CD14-positive monocyte (primary cell): Measurements from ENCODE around the gene COMMD1. TPM values are rescaled to one million over a fixed set of nuclear protein-coding genes. Genes with fewer than 3 reads are reported as not detected.

Source experiments
- DNase-seq, 3 donors: peaks; one replicate each; pipeline ENCODE4 v3.0.0-alpha.2; 2011 to 2022
- H2AFZ ChIP-seq: 2 replicates; pipeline ENCODE4 v1.6.0; 2012; ENCODE audit warnings: mild to moderate bottlenecking, low read depth, low read length, inconsistent platforms; ENCODE audit not compliant: insufficient read depth, poor library complexity, severe bottlenecking
- H3K27ac ChIP-seq, 2 donors: 1 replicate in 1 of 2; 2 replicates in 1 of 2; pipeline ENCODE4 v1.5.1; 2012 to 2013; ENCODE audit warnings: low read length in 2 of 2, control low read depth in 1 of 2, inconsistent platforms in 1 of 2, low read depth in 1 of 2, mild to moderate bottlenecking in 1 of 2
- H3K27me3 ChIP-seq, 2 donors: one replicate each; pipeline versions ENCODE4 v1.6.0 to v1.6.1; 2011 to 2013; ENCODE audit warnings: low read length in 2 of 2; ENCODE audit not compliant: control insufficient read depth in 2 of 2, insufficient read depth in 2 of 2
- H3K36me3 ChIP-seq, 2 donors: replicated peaks in 1 of 2; 1 replicate in 1 of 2; 2 replicates in 1 of 2; pipeline versions ENCODE4 v1.5.1 to v1.6.1; 2012 to 2013; ENCODE audit warnings: low read length in 2 of 2, control low read depth in 1 of 2, inconsistent platforms in 1 of 2, mild to moderate bottlenecking in 1 of 2; ENCODE audit not compliant: insufficient read depth in 2 of 2, control insufficient read depth in 1 of 2
- H3K4me1 ChIP-seq, 2 donors: 1 replicate in 1 of 2; 2 replicates in 1 of 2; pipeline versions ENCODE4 v1.5.1 to v1.6.1; 2012 to 2013; ENCODE audit warnings: low read length in 2 of 2, control low read depth in 1 of 2, inconsistent platforms in 1 of 2, mild to moderate bottlenecking in 1 of 2, moderate library complexity in 1 of 2; ENCODE audit not compliant: insufficient read depth in 2 of 2, control insufficient read depth in 1 of 2
- H3K4me2 ChIP-seq: replicated peaks from 2 replicates; pipeline ENCODE3; 2012; ENCODE audit warnings: low read length, moderate library complexity, mild to moderate bottlenecking; ENCODE audit not compliant: poor library complexity, severe bottlenecking; ENCODE audit errors: extremely low read depth
- H3K4me3 ChIP-seq, 3 experiments: fragments of 200-600 bp in 1 of 3; sonication (generic) in 1 of 3; replicated peaks in 1 of 3; 1 replicate in 2 of 3; 2 replicates in 1 of 3; pipeline ENCODE4 v1.5.1; 2011 to 2013; ENCODE audit warnings: low read length in 3 of 3, mild to moderate bottlenecking in 3 of 3, control low read depth in 2 of 3, low read depth in 2 of 3, inconsistent platforms in 1 of 3, moderate library complexity in 1 of 3
- H3K79me2 ChIP-seq: 2 replicates; pipeline ENCODE4 v1.6.0; 2012; ENCODE audit warnings: mild to moderate bottlenecking, control low read depth, inconsistent platforms, low read length, moderate library complexity; ENCODE audit not compliant: insufficient read depth
- H3K9ac ChIP-seq: 2 replicates; pipeline ENCODE4 v1.6.0; 2017; ENCODE audit warnings: low read length, mild to moderate bottlenecking; ENCODE audit not compliant: insufficient read depth, poor library complexity, severe bottlenecking
- H3K9me3 ChIP-seq, 2 donors: replicated peaks in 1 of 2; 1 replicate in 1 of 2; 2 replicates in 1 of 2; pipeline versions ENCODE4 v1.5.1 to v1.6.1; 2012 to 2013; ENCODE audit warnings: low read length in 2 of 2, control low read depth in 1 of 2; ENCODE audit not compliant: control insufficient read depth in 1 of 2, insufficient read depth in 1 of 2
- H4K20me1 ChIP-seq: 2 replicates; pipeline ENCODE4 v1.6.0; 2012; ENCODE audit warnings: mild to moderate bottlenecking, low read length, control low read depth, moderate library complexity; ENCODE audit not compliant: insufficient read depth
- H3K27ac Mint-ChIP-seq, 7 donors: one replicate each; pipeline ENCODE4 v1.8.0; 2020; ENCODE audit warnings: mild to moderate bottlenecking in 7 of 7, mixed read lengths in 7 of 7, moderate library complexity in 6 of 7, inconsistent platforms in 2 of 7
- H3K27me3 Mint-ChIP-seq, 3 donors: one replicate each; pipeline ENCODE4 v1.8.0; 2021 to 2022; ENCODE audit warnings: low read depth in 3 of 3, mild to moderate bottlenecking in 3 of 3, mixed read lengths in 3 of 3, moderate library complexity in 3 of 3, inconsistent platforms in 1 of 3
- H3K36me3 Mint-ChIP-seq, 2 donors: one replicate each; pipeline ENCODE4 v1.8.0; 2020; ENCODE audit warnings: mixed read lengths in 2 of 2, inconsistent platforms in 1 of 2, mild to moderate bottlenecking in 1 of 2
- H3K4me1 Mint-ChIP-seq: one replicate; pipeline ENCODE4 v1.8.0; 2020; ENCODE audit warnings: mild to moderate bottlenecking, mixed read lengths
- H3K4me3 Mint-ChIP-seq, 2 donors: one replicate each; pipeline ENCODE4 v1.8.0; 2020; ENCODE audit warnings: mild to moderate bottlenecking in 2 of 2, mixed read lengths in 2 of 2, moderate library complexity in 1 of 2
- H3K9me3 Mint-ChIP-seq, 7 donors: one replicate each; pipeline ENCODE4 v1.8.0; 2020 to 2022; ENCODE audit warnings: mixed read lengths in 7 of 7, mild to moderate bottlenecking in 6 of 7, moderate library complexity in 6 of 7, inconsistent platforms in 2 of 7
- CTCF ChIP-seq: fragments of 200-600 bp; IDR thresholded peaks from one replicate; pipeline ENCODE4 v1.8.0; 2022; ENCODE audit warnings: antibody characterized with exemption, mild to moderate bottlenecking
- WGBS: methylation state at CpG from one replicate; pipeline ENCODE4 v1.1.5; 2013; ENCODE audit warnings: missing lambda C conversion rate; ENCODE audit not compliant: insufficient coverage; 5-methylcytosine and 5-hydroxymethylcytosine counted together
- intact Hi-C, 2 donors: fragments of 100-400 bp; cut with micrococcal nuclease; formaldehyde crosslinking; loops; one replicate each; pipeline versions ENCODE4 v1.15.0 to v1.15.1; 2023
- polyA plus RNA-seq, 3 donors: library from polyadenylated mRNA; depleted of rRNA in 1 of 3; unstranded in 2 of 3; stranded (reverse) in 1 of 3; fragments of 300-500 nt in 2 of 3; fragments of >200 nt in 1 of 3; fragmentation: Illumina TruSeq in 2 of 3; gene quantifications; 1 replicate in 2 of 3; 2 replicates in 1 of 3; pipeline ENCODE4 v1.2.3, GENCODE V29; 2012 to 2021

The COMMD1 gene
- polyA plus RNA-seq, 3 donors: 25.2 to 82.1 (median 70.7) TPM

GRCh38 chr2:61882850-61883249 is 22.6 kb upstream of the COMMD1 start:
- DNase-seq: no peak
- WGBS: 100% methylated on average over 1 of the region's 5 CpGs
- H3K9ac ChIP-seq: no peak overlapping the region
- peaks cover 65 to 84% of the 10 kb centered on the region in 2 donors for H3K36me3 ChIP-seq
- peaks cover 59 to 79% of the 10 kb centered on the region in 2 donors for H3K36me3 Mint-ChIP-seq
- TF ChIP-seq CTCF: no peak
- peaks cover 15% of the 10 kb centered on the region for H3K4me1 Mint-ChIP-seq
- no peak overlapping the region for H2AFZ ChIP-seq
- intact Hi-C loops: loop anchor here (10.0 kb wide), 2 partner anchors 118 to 188 kb away; no protein-coding TSS in a partner anchor
- H3K4me3 ChIP-seq: no peak overlapping the region
- no peaks in the 10 kb centered on the region for H3K9me3 Mint-ChIP-seq
- no peak overlapping the region for H3K4me3 Mint-ChIP-seq
- no peak overlapping the region for H3K4me2 ChIP-seq
- no peaks in the 10 kb centered on the region for H3K27me3 ChIP-seq
- no peak overlapping the region for H3K27ac ChIP-seq
- peaks cover 34% of the 10 kb centered on the region for H4K20me1 ChIP-seq
- H3K9me3 ChIP-seq: no peaks in the 10 kb centered on the region
- H3K27ac Mint-ChIP-seq: no peak overlapping the region
- H3K27me3 Mint-ChIP-seq: peaks cover 0 to 2% (median 0%) of the 10 kb centered on the region in 3 donors
- peaks cover 50% of the 10 kb centered on the region for H3K79me2 ChIP-seq
- peaks cover 7 to 14% of the 10 kb centered on the region in 2 donors for H3K4me1 ChIP-seq

- Histone ChIP-seq H3K4me2 (no peak overlapping the region), H2AFZ (no peak overlapping the region), H3K9ac (peak overlapping the region; percentile 92), H3K4me3 (no peak overlapping the region), H3K27me3 (no peaks in the 10 kb centered on the region), H3K79me2 (peaks cover 55% of the 10 kb centered on the region), H3K4me1 (peaks cover 12 to 19% of the 10 kb centered on the region in 2 donors), H3K27ac (peak overlapping the region in 1 of 2 donors; percentile 24), H4K20me1 (peaks cover 31% of the 10 kb centered on the region), H3K9me3 (no peaks in the 10 kb centered on the region), H3K36me3 (peaks cover 37 to 52% of the 10 kb centered on the region in 2 donors)
- DNase-seq: no peak
- peaks cover 33 to 50% of the 10 kb centered on the region in 2 donors for H3K36me3 Mint-ChIP-seq
- 98% methylated on average over 16 of the region's 18 CpGs for WGBS
- H3K27me3 Mint-ChIP-seq: peaks cover 0 to 2% (median 0%) of the 10 kb centered on the region in 3 donors
- H3K9me3 Mint-ChIP-seq: no peaks in the 10 kb centered on the region
- H3K27ac Mint-ChIP-seq: peak overlapping the region in 4 of 7 donors; percentile 3 to 51 (median 19)
- no peak for TF ChIP-seq CTCF
- intact Hi-C loops: loop anchor here (5.0 to 10.0 kb wide), 3 partner anchors 121 to 821 kb away; partner anchors contain the start of gene EHBP1 (in 1 of the 2)
- no peak overlapping the region for H3K4me3 Mint-ChIP-seq
- H3K4me1 Mint-ChIP-seq: peaks cover 17% of the 10 kb centered on the region
Measured at GRCh38 chr2:61885896-61886603, 19.4 kb upstream of the COMMD1 start.
